ENCODE results near the gene ASTN2. TPM values are rescaled to one million over a fixed set of nuclear protein-coding genes. Genes with fewer than 3 reads are reported as not detected.

The ASTN2 gene
- total RNA-seq, 2 experiments from 2014 or later: 1.7 to 4.2 TPM

- Histone ChIP-seq H3K27ac (ENCODE audit: low read depth, low read length, poor library complexity, severe bottlenecking) (no peak overlapping the region), H3K36me3 (ENCODE audit: insufficient read depth, low read length) (no peaks in the 10 kb centered on the region), H4K20me1 (ENCODE audit: insufficient read depth, low read length) (no peaks in the 10 kb centered on the region), H3K79me2 (ENCODE audit: insufficient read depth, low read depth, low read length) (no peaks in the 10 kb centered on the region), H2AFZ (ENCODE audit: low read length) (no peak overlapping the region), H3K4me2 (ENCODE audit: low read length) (no peak overlapping the region), H3K9me2 (ENCODE audit: insufficient read depth, low read length) (no peaks in the 10 kb centered on the region), H3K4me3 (ENCODE audit: low read depth, low read length, poor library complexity, severe bottlenecking) (no peak overlapping the region), H3K4me1 (ENCODE audit: insufficient read depth, low read length, poor library complexity, severe bottlenecking) (no peaks in the 10 kb centered on the region), H3K9me3 (ENCODE audit: low read length) (no peaks in the 10 kb centered on the region)
- ChIA-PET CTCF (ENCODE audit: unreplicated experiment) (no interaction called here), POLR2A (no interaction called here)
- TF ChIP-seq CTCF (conservative IDR thresholded peaks at IDR 0.05; ENCODE audit: low read length) (no peak), EZH2phosphoT487 (IDR thresholded peaks at IDR 0.05; ENCODE audit: borderline replicate concordance, low read depth, low read length) (no peak)
- BruUV-seq (replicated peaks): no TSS peak
- DNase-seq (ENCODE audit: low spot score): no peak
- intact Hi-C loops (cut with micrococcal nuclease; ENCODE audit: unreplicated experiment): no loop called here
Measured at GRCh38 chr9:117081641-117082317, 333.1 kb downstream of the ASTN2 start.

GRCh38 chr9:117080765-117081390 lies 334.0 kb downstream of the ASTN2 start:
- Histone ChIP-seq H4K20me1 (ENCODE audit: insufficient read depth, low read length) (no peaks in the 10 kb centered on the region), H3K9me3 (ENCODE audit: low read length) (no peaks in the 10 kb centered on the region), H3K27ac (ENCODE audit: low read depth, low read length, poor library complexity, severe bottlenecking) (no peak overlapping the region), H3K4me2 (ENCODE audit: low read length) (no peak overlapping the region), H3K79me2 (ENCODE audit: insufficient read depth, low read depth, low read length) (no peaks in the 10 kb centered on the region), H3K36me3 (ENCODE audit: insufficient read depth, low read length) (no peaks in the 10 kb centered on the region), H3K9me2 (ENCODE audit: insufficient read depth, low read length) (no peaks in the 10 kb centered on the region), H3K4me1 (ENCODE audit: insufficient read depth, low read length, poor library complexity, severe bottlenecking) (no peaks in the 10 kb centered on the region), H2AFZ (ENCODE audit: low read length) (no peak overlapping the region), H3K4me3 (ENCODE audit: low read depth, low read length, poor library complexity, severe bottlenecking) (no peak overlapping the region)
- intact Hi-C loops (cut with micrococcal nuclease; ENCODE audit: unreplicated experiment): no loop called here
- POLR2A ChIA-PET: interaction anchor here (0.6 kb wide), 2 partner anchors 156 to 1202 kb away, joined by 3 read pairs; no protein-coding TSS in a partner anchor
- no TSS peak for BruUV-seq (replicated peaks)
- CTCF ChIA-PET (ENCODE audit: unreplicated experiment): no interaction called here
- DNase-seq (ENCODE audit: low spot score): no peak
- TF ChIP-seq CTCF (conservative IDR thresholded peaks at IDR 0.05; ENCODE audit: low read length): no peak
- TF ChIP-seq EZH2phosphoT487 (IDR thresholded peaks at IDR 0.05; ENCODE audit: borderline replicate concordance, low read depth, low read length): no peak
